PC-3 (cell line): ENCODE results near the gene RINT1.

ENCODE experiments used
- EZH2 ChIP-seq: fragments of 300-600 bp; sonication (generic); IDR thresholded peaks from one replicate; pipeline ENCODE4 v1.6.1; 2017; ENCODE audit warnings: antibody characterized with exemption, mild to moderate bottlenecking, low read length; ENCODE audit not compliant: unreplicated experiment
- TF ChIP-seq, protein P1 (sequence below): fragments of 300-600 bp; sonication (generic); conservative IDR thresholded peaks from 2 replicates; pipeline ENCODE4 v1.5.1; 2017; ENCODE audit warnings: antibody characterized with exemption, low read depth, mild to moderate bottlenecking, low read length

DNA sequence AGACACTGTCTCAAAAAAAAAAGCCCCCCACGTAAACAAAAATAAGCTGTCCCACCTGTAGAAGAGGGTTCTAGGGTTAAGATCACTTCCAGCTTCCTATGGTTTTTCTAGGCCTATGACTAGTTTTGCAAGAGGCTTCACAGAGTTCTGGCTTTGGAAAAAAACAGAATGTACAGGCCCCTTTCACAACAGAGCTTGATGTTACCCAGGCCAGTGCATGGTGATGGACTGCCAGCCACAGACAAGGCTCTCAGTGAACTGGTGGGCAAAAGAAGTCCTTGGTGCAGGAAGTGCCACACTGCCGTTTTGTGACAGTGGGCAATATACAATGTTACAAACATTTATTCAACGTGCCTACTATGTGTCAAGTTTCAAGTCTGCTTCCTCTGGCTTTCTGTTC, 67.5 kb downstream of the RINT1 start:
- TF ChIP-seq, protein P1, sequence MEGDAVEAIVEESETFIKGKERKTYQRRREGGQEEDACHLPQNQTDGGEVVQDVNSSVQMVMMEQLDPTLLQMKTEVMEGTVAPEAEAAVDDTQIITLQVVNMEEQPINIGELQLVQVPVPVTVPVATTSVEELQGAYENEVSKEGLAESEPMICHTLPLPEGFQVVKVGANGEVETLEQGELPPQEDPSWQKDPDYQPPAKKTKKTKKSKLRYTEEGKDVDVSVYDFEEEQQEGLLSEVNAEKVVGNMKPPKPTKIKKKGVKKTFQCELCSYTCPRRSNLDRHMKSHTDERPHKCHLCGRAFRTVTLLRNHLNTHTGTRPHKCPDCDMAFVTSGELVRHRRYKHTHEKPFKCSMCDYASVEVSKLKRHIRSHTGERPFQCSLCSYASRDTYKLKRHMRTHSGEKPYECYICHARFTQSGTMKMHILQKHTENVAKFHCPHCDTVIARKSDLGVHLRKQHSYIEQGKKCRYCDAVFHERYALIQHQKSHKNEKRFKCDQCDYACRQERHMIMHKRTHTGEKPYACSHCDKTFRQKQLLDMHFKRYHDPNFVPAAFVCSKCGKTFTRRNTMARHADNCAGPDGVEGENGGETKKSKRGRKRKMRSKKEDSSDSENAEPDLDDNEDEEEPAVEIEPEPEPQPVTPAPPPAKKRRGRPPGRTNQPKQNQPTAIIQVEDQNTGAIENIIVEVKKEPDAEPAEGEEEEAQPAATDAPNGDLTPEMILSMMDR = no peak
- TF ChIP-seq EZH2 = no peak
